ENCODE data around the gene PVR.

GRCh38 chr19:44621367-44621766 is 22.3 kb upstream of the PVR start:
- TF ChIP-seq CTCF (conservative IDR thresholded peaks at IDR 0.05) (no peak), ZFX (IDR thresholded peaks at IDR 0.05) (no peak)

All from C4-2B (cell line).